ENCODE measurements around the gene HCST. TPM values are rescaled to one million over a fixed set of nuclear protein-coding genes. Genes with fewer than 3 reads are reported as not detected.

HCST gene
- total and polyA plus RNA-seq, 7 donors: 2.4 to 36.1 (median 4.8) TPM; not detected in 1

- Histone ChIP-seq H3K4me3 (no peak overlapping the region), H3K4me1 (no peaks in the 10 kb centered on the region), H3K36me3 (peaks cover 13 to 34% (median 25%) of the 10 kb centered on the region in 4 donors), H3K27ac (no peak overlapping the region), H3K27me3 (no peaks in the 10 kb centered on the region), H3K9me3 (no peaks in the 10 kb centered on the region)
- TF ChIP-seq EP300 (IDR thresholded peaks at IDR 0.05) (no peak), POLR2AphosphoS5 (IDR thresholded peaks at IDR 0.05) (no peak), CTCF (IDR thresholded peaks at IDR 0.05) (no peak), POLR2A (IDR thresholded peaks at IDR 0.05) (no peak)
- WGBS, 2 donors: 90 to 91% methylated on average over 6 of the region's 6 CpGs
- no peak for DNase-seq
- intact Hi-C loops (cut with DNase I): no loop called here
These were observed 17.0 kb upstream of the HCST start for GRCh38 chr19:35885225-35885738.

GRCh38 chr19:35885904-35886303 is 16.4 kb upstream of the HCST start:
- H3K4me1 ChIP-seq: no peaks in the 10 kb centered on the region
- intact Hi-C loops (cut with DNase I): no loop called here
- no peak overlapping the region for H3K4me3 ChIP-seq
- no peak for DNase-seq
- H3K27ac ChIP-seq: no peak overlapping the region
- H3K36me3 ChIP-seq: peaks cover 13 to 40% (median 26%) of the 10 kb centered on the region in 4 donors
- TF ChIP-seq POLR2AphosphoS5 (IDR thresholded peaks at IDR 0.05) (no peak), POLR2A (IDR thresholded peaks at IDR 0.05) (no peak), CTCF (IDR thresholded peaks at IDR 0.05) (no peak), EP300 (IDR thresholded peaks at IDR 0.05) (no peak)
- H3K27me3 ChIP-seq: no peaks in the 10 kb centered on the region
- H3K9me3 ChIP-seq: no peaks in the 10 kb centered on the region
- WGBS, 2 donors: 92 to 95% methylated on average over 8 of the region's 8 CpGs

GRCh38 chr19:35887197-35887596 is 15.1 kb upstream of the HCST start:
- peaks cover 13 to 46% (median 29%) of the 10 kb centered on the region in 4 donors for H3K36me3 ChIP-seq
- intact Hi-C loops (cut with DNase I): no loop called here
- TF ChIP-seq POLR2AphosphoS5 (IDR thresholded peaks at IDR 0.05): no peak
- TF ChIP-seq CTCF (IDR thresholded peaks at IDR 0.05): no peak
- no peak for TF ChIP-seq POLR2A (IDR thresholded peaks at IDR 0.05)
- TF ChIP-seq EP300 (IDR thresholded peaks at IDR 0.05): no peak
- H3K9me3 ChIP-seq: no peaks in the 10 kb centered on the region
- H3K4me3 ChIP-seq: no peak overlapping the region
- no peak for DNase-seq
- 93 to 95% methylated on average over 5 of the region's 5 CpGs for WGBS, 2 donors
- H3K4me1 ChIP-seq: no peaks in the 10 kb centered on the region
- H3K27me3 ChIP-seq: no peaks in the 10 kb centered on the region
- no peak overlapping the region for H3K27ac ChIP-seq

- Histone ChIP-seq H3K27me3 (no peaks in the 10 kb centered on the region), H3K4me1 (no peaks in the 10 kb centered on the region), H3K36me3 (peaks cover 13 to 58% (median 33%) of the 10 kb centered on the region in 4 donors), H3K9me3 (no peaks in the 10 kb centered on the region), H3K4me3 (no peak overlapping the region), H3K27ac (no peak overlapping the region)
- DNase-seq: no peak
- intact Hi-C loops (cut with DNase I): no loop called here
- no peak for TF ChIP-seq CTCF (IDR thresholded peaks at IDR 0.05)
- no peak for TF ChIP-seq POLR2AphosphoS5 (IDR thresholded peaks at IDR 0.05)
- TF ChIP-seq EP300 (IDR thresholded peaks at IDR 0.05): no peak
- no peak for TF ChIP-seq POLR2A (IDR thresholded peaks at IDR 0.05)
- WGBS, 2 donors: 93 to 94% methylated on average over 9 of the region's 9 CpGs
These were observed 13.9 kb upstream of the HCST start for GRCh38 chr19:35888398-35888797.

Data from sigmoid colon (tissue), 7 donors.